Right kidney (tissue), 9 donors: Measurements from ENCODE around the gene KIR2DL4.
"Not testable (repeated sequence)": the region's sequence is repeated elsewhere in the genome, so short reads cannot be mapped to it uniquely, and the experiment has no call there.

Experiments used
- DNase-seq: peaks from one replicate; pipeline ENCODE4 v3.0.0-alpha.2; 2016
- long read RNA-seq, 8 donors: transcript quantifications; one replicate each; lab custom pipeline, GENCODE V29; 2026

KIR2DL4 gene
- long read RNA-seq, donor 1 = 0 reads
- long read RNA-seq, donor 2 = 0 reads
- long read RNA-seq, donor 3 = 0 reads
- long read RNA-seq, donor 4 = 0 reads
- long read RNA-seq, donor 5 = 0 reads
- long read RNA-seq, donor 6 = 0 reads
- long read RNA-seq, donor 7 = 0 reads
- long read RNA-seq, donor 8 = 0 reads

DNA sequence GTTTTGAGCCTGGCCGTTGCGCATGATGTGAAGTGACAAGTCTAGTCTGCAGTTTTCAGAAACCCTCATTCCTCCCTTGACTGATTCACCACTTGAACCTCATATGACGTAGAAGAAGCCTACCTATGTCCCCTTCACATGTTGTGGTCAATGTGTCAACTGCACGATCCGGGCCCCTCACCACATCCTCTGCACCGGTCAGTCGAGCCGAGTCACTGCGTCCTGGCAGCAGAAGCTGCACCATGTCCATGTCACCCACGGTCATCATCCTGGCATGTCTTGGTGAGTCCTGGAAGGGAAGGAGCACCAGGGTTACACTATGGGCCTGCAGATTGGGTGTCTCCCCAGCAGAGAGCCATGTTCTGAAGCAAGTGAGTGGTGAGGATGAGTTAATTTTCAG, at the start of gene KIR2DL4:
Gene KIR2DL4 (plus strand): TSS at position 201 of the 400 bp plus-strand sequence. CDS start 42 bp downstream, at position 243.
- no peak for DNase-seq

DNA sequence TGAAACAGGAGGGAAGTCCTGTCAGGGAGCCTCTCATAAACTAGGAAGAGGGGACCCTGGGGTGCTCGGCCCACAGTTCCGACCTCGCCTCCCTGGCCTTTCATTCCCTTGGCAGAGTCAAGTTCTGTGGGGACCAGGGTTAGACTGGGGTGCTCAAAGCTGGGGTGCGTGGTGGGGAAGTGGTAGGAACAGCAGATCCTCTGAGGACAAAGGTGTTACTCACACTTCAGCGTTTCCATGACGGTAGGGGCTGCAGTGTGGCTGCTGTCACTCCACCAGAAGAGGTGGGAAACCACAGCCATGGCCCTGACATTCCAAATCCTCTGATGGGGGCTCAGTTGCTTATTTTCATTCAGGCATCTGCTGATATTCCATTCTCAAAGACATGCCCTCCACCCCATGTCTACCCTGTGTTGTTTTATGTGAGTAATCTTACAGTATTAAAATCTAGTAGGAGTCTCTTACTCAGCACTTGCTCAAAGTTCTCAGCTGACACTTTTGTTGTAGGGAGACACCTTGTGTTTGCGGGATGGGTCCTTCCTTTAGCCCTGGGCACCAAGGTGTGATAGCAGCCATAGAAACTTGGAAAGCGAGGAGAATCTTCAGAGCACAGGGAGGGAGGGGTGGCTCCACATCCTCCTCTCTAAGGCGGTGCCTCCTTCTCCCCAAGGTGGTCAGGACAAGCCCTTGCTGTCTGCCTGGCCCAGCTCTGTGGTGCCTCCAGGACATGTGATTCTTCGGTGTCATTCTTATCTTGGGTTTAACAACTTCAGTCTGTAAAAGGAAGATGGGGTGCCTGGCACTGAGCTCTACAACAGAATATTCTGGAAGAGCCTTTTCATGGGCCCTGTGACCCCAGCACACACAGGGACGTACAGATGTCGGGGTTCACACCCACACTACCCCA, 47.0 kb upstream of the KIR2DL4 start:
- DNase-seq = not testable (repeated sequence)

DNA sequence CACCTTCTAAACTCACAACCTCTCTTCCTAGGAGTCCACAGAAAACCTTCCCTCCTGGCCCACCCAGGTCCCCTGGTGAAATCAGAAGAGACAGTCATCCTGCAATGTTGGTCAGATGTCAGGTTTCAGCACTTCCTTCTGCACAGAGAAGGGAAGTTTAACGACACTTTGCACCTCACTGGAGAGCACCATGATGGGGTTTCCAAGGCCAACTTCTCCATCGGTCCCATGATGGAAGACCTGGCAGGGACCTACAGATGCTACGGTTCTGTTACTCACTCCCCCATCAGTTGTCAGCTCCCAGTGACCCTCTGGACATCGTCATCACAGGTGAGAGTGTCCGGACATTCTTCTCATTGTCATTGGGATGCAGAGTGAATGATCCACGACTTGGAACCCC, 44.8 kb upstream of the KIR2DL4 start:
- DNase-seq = not testable (repeated sequence)

DNA sequence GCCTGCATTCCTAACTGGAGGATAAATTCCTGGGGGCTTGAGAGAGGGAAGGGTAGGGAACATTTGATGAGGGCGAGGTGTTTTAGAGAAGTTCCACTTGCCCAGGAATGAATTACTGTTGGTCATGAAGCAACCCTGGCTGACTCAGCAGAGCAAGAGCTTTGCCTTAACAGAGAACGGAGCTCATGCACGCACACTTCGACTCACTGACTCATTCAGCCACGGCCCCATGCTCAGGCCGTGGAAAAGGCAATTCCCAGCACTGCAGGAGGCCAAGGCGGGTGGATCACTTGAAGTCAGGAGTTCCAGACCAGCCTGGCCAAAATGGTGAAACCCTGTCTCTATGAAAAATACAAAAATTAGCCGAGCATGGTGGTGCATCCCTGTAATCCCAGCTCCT, 39.2 kb upstream of the KIR2DL4 start:
- not testable (repeated sequence) for DNase-seq

DNA sequence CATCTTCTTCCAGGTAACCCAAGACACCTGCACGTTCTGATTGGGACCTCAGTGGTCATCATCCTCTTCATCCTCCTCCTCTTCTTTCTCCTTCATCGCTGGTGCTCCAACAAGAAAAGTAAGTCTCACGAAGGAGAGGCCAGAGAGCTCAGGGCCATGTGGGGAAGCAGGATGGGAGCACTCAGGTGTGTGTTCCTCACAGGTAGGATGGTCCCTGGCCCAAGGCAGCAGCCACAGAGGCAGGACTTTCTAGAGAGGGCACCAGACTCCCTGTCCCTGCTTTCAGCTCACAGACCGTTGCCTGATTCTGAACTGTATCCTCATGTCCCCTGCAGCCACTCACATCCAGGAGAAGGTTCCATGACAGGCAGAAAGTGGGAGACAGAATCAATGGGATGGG, 36.9 kb upstream of the KIR2DL4 start:
- not testable (repeated sequence) for DNase-seq

DNA sequence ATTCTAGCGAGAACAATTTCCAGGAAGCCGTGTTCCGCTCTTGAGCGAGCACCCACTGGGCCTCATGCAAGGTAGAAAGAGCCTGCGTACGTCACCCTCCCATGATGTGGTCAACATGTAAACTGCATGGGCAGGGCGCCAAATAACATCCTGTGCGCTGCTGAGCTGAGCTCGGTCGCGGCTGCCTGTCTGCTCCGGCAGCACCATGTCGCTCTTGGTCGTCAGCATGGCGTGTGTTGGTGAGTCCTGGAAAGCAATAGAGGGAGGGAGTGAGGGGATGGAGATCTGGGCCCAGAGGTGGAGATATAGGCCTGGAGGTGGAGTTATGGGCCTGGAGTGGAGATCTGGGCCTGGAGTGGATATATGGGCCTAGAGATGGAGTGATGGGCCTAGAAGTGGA, 33.8 kb upstream of the KIR2DL4 start, which contains the start of gene KIR2DL1:
Gene KIR2DL1 (plus strand): TSS at position 148 of the 400 bp plus-strand sequence. CDS start 58 bp downstream, at position 206.
- not testable (repeated sequence) for DNase-seq

DNA sequence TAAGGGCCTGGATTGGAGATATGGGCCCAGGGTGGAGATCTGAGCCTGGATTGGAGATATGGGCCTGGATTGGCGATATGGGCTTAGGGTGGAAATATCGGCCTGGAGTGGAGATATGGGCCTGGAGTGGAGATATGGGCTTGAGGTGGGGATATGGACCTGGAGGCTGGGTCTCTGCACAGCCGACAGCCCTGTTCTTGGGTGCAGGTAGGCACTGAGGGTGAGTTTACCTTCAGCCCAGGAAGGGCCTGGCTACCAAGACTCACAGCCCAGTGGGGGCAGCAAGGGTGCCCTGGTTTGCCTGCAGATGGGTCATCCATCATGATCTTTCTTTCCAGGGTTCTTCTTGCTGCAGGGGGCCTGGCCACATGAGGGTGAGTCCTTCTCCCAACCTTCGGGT, 32.9 kb upstream of the KIR2DL4 start:
- not testable (repeated sequence) for DNase-seq

DNA sequence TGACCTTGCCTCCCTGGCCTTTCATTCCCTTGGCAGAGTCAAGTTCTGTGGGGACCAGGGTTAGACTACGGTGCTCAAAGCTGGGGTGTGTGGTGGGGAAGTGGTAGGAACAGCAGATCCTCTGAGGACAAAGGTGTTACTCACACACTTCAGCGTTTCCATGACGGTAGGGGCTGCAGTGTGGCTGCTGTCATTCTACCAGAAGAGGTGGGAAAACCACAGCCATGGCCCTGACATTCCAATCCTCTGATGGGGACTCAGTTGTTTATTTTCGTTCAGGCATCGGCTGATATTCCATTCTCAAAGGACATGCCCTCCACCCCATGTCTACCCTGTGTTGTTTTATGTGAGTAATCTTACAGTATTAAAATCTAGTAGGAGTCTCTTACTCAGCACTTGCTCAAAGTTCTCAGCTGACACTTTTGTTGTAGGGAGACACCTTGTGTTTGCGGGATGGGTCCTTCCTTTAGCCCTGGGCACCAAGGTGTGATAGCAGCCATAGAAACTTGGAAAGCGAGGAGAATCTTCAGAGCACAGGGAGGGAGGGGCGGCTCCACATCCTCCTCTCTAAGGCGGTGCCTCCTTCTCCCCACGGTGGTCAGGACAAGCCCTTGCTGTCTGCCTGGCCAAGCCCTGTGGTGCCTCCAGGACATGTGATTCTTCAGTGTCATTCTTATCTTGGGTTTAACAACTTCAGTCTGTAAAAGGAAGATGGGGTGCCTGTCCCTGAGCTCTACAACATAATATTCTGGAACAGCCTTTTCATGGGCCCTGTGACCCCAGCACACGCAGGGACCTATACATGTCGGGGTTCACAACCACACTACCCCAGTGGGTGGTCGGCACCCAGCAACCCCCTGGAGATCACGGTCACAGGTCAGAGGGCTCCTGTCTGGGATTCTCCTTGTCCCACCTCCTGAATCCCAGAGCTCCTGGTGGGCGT, 32.1 kb upstream of the KIR2DL4 start:
- DNase-seq = not testable (repeated sequence)

DNA sequence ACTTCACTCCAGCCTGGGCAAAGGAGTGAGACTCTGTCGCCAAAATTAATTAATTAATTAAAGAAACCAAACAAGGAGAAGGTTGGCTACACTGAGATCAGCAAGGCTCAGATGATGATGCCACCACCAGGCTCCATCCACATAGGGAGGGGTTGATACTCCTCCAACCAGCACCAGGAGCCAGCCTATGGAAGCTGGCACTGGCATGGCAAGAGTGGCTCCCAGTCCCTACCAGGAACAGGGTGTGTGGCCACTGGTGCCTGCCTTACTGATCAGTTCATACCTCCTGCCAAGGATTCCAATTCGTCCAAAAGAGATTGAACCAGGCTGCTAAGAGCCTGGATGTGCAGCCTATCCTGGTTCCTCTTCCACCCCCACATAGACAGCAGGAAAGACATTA, 30.7 kb upstream of the KIR2DL4 start:
- DNase-seq = not testable (repeated sequence)

DNA sequence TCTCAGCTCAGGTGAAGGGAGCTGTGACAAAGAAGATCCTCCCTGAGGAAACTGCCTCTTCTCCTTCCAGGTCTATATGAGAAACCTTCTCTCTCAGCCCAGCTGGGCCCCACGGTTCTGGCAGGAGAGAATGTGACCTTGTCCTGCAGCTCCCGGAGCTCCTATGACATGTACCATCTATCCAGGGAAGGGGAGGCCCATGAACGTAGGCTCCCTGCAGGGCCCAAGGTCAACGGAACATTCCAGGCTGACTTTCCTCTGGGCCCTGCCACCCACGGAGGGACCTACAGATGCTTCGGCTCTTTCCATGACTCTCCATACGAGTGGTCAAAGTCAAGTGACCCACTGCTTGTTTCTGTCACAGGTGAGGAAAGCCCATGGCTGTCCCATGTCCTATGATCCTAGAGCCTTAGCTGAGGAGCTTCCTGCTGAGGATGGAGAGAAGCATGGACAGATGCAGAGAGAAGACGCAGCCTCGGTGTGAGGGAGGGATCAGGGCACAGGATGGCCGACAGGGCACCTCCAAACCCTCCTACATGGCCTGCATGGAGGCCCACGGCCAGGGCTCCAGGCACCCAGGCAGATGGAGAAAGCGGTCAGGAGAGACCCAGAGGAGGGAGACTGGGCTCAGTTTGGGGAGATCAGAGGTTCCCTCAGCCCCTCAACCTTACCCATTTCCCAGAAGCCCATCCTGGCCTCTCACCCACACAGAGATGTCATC, 28.2 kb upstream of the KIR2DL4 start:
- not testable (repeated sequence) for DNase-seq

DNA sequence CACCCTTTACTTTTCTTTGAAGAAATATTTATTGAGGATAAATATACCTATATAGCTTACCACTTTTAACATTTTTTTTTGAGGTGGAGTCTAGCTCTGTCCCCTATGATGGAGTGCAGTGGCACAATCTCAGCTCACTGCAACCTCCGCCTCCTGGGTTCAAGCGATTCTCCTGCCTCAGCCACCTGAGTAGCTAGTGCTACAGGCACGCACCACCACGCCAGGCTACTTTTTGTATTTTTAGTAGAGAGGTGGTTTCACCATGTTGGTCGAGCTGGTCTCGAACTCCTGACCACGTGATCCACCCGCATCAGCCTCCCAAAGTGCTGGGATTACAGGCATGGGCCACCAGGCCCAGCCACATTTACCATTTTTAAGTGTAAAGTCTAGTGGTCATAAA, 27.6 kb upstream of the KIR2DL4 start:
- DNase-seq = not testable (repeated sequence)

DNA sequence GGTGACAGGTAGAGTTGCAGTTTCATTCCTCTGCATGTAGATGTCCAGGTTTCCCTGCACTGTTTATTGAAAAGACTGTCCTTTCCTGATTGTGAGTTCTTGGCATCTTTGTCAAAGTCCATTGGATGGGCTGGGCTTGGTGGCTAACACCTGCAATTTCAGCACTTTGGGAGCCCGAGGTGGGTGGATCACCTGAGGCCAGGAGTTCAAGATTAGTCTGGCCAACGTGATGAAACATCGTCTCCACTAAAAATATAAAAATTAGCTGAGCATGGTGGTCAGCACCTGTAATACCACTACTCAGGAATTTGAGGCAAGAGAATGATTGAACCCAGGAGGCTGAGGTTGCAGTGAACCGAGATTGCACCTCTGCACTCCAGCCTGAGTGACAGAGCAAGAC, 25.6 kb upstream of the KIR2DL4 start:
- not testable (repeated sequence) for DNase-seq

DNA sequence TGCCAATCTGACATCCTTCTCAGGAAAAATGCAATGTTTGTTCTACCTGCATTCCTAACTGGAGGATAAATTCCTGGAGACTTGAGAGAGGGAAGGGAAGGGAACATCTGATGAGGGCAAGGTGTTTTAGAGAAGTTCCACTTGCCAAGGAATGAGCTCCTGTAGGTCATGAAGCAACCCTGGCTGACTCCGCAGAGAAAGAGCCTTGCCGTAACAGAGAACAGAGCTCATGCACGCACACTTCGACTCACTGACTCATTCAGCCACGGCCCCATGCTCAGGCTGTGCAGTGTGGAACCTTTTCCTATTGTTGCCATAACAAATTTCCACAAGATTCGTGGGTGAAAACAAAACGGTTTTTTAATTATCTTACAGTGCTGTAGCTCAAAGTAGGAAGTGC, 24.5 kb upstream of the KIR2DL4 start:
- DNase-seq = not testable (repeated sequence)

DNA sequence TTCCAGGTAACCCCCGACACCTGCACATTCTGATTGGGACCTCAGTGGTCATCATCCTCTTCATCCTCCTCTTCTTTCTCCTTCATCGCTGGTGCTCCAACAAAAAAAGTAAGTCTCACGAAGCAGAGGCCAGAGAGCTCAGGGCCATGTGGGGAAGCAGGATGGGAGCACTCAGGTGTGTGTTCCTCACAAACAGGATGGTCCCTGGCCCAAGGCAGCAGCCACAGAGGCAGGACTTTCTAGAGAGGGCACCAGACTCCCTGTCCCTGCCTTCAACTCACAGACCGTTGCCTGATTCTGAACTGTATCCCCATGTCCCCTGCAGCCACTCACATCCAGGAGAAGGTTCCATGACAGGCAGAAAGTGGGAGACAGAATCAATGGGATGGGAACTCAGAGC, 20.5 kb upstream of the KIR2DL4 start:
- DNase-seq = not testable (repeated sequence)

DNA sequence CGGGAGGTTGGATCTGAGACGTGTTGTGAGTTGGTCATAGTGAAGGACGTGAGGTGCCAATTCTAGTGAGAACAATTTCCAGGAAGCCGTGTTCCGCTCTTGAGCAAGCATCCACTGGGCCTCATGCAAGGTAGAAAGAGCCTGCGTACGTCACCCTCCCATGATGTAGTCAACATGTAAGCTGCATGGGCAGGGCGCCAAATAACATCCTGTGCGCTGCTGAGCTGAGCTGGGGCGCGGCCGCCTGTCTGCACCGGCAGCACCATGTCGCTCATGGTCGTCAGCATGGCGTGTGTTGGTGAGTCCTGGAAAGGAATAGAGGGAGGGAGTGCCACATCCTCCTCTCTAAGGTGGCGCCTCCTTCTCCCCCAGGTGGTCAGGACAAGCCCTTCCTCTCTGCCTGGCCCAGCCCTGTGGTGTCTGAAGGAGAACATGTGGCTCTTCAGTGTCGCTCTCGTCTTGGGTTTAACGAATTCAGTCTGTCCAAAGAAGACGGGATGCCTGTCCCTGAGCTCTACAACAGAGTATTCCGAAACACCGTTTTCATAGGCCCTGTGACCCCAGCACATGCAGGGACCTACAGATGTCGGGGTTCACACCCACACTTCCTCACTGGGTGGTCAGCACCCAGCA, 17.2 kb upstream of the KIR2DL4 start:
- not testable (repeated sequence) for DNase-seq

DNA sequence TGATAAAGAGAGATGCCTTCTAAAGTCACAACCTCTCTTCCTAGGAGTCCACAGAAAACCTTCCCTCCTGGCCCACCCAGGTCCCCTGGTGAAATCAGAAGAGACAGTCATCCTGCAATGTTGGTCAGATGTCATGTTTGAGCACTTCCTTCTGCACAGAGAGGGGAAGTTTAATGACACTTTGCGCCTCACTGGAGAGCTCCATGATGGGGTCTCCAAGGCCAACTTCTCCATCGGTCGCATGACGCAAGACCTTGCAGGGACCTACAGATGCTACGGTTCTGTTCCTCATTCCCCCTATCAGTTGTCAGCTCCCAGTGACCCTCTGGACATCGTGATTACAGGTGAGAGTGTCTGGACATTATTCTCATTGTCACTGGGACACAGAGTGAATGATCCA, 15.3 kb upstream of the KIR2DL4 start:
- not testable (repeated sequence) for DNase-seq

DNA sequence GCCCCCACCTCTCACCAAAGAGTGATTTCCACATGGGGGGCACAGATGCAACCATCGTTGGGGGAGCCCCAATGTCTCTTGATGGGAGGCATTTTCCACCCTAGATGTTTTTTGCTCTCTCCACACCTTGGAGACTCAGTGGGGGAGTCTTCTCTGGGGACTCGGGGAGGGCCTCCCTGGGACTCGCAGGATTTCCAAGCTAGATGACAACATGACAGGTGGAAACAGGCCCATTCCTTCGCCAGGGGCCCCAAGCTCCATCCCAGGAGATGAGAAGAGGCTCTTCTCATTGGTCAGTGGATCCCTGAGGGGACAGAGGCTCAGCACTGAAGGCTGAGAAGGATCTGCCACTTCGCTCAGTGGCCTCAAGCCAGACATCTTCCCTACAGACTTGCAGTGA, 12.7 kb upstream of the KIR2DL4 start:
- DNase-seq = no peak

DNA sequence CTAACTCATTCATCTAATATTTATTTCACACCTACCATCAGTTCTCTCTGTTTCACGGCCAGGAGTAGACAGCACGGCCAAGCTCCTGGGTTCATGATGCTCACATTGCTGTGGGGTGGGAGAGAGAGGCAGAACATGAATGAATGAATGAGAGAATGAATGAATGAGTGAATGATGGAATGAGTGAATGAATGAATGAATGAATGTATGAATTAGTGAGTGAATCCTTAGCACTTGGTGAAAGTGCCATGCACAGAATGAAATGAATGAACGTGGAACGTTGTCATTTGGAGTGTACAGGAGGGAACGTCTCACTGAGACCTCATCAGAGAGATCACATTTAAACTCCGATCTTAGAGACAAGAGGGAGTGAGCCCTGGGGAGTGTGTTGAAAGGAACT, 11.9 kb upstream of the KIR2DL4 start:
- no peak for DNase-seq

DNA sequence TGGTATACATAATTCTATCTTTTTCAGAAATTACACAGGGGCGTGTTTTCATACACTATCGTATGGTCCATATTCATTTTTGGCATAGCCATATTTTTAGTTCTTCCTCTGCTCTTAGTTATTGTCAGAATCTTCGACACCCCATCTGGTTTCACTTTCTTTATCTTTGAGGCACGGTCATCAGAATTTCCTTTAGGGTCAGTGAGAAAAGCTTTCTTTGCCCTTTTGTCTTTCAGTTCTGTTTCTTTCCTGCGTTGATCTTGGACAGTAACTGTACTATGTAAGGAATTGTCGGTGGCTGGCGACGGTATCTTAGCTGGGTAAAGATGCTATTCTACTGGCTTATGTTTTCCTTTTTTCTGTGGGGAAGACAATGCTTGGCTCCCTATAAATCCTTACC, 10.6 kb upstream of the KIR2DL4 start:
- no peak for DNase-seq

DNA sequence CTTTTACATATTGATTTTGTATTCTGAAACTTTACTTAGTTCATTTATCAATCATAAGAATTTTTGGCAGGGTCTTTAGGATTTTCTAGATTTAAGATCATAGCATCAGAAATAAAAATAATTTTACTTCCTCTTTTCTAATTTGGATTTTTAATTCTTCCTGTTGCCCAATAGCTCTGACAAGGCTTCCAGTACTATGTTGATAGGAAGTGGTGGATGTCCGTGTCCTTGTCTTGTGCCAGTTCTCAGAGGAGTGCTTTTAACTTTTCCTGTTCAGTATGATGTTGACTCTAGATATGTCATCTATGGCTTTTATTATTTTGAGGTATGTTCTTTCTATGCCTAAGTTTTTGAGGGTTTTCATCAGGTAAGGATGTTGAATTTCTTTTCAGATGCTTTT, 7.7 kb upstream of the KIR2DL4 start:
- no peak for DNase-seq

DNA sequence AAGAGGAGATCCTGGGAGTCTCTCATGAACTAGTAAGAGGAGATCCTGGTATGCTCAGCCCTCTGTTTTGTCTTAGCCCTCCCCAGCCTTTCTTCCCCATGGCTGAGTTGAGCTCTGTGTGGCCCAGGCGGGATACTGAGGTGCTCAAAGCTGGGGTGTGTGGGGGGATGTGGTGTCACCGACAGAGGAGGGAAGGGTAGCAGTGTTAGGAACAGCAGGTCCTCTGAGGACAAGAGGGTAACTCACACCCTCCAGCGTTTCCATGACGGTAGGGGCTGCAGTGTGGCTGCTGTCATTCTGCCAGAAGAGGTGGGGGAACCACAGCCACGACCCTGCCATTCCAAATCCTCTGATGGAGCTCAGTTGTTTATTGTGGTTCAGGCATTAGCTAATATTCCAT, 691 bp downstream of the KIR2DL4 start:
- DNase-seq = no peak
